ENCODE results near the gene ADARB1. TPM values are rescaled to one million over a fixed set of nuclear protein-coding genes. Genes with fewer than 3 reads are reported as not detected.

ADARB1 gene
- polyA plus RNA-seq, 1 of the 3 experiments (the other 2 are of a cell fraction): 7.8 TPM

DNA sequence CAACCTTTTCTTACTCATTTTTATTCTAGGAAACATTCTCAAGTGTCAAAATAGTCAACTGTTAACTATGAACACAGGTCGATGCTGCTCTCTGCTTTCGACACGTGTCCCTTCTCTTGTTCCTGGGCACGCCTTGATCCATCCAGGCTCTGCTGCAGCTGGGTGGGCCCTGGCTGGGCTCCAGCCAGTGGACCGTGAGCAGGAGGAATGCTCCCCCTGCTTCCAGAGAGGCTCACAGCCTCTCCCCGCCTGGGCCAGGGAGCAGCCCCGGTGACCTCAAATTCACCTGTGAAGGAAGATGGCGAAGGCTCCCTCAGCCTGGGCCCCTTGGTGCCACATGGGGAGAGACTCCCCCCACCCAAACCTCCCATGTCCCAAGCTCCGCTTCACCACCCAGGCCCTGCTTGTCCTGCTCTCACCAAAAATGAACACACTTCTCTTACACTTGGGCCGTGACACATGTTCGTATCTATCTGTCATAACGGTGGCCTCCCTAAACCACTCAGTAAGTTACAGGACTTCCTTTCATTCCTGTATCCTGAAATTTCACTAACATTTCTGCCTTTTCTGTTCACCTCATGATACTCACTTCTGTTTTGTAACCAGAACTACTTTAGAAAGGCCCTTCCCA, 24.6 kb upstream of the ADARB1 start:
- Histone ChIP-seq H3K9ac (no peak overlapping the region), H2AFZ (ENCODE audit: low read depth) (no peak overlapping the region)
- CTCF ChIA-PET: interaction anchor here (1.6 kb wide), 1 partner anchor 79 kb away, joined by 7 read pairs; no protein-coding TSS in a partner anchor

GRCh38 chr21:45050345-45050796, 24.0 kb upstream of the ADARB1 start:
- WGBS (ENCODE audit: low lambda C conversion rate): 93% methylated on average over 12 of the region's 14 CpGs
- H3K27ac ChIP-seq (ENCODE audit: low read depth in 2 of 2, low read length in 1 of 2): no peak overlapping the region
- H3K79me2 ChIP-seq (ENCODE audit: insufficient read depth): no peaks in the 10 kb centered on the region
- no peaks in the 10 kb centered on the region for H4K20me1 ChIP-seq (ENCODE audit: insufficient read depth)
- DNase-seq: no peak
- H3K9me3 ChIP-seq: no peaks in the 10 kb centered on the region
- H3K27me3 ChIP-seq (ENCODE audit: insufficient read depth): no peaks in the 10 kb centered on the region
- no peak overlapping the region for H3K4me3 ChIP-seq (ENCODE audit: low read depth in 2 of 2, low read length in 1 of 2)
- ChIA-PET CTCF (interaction anchor here (1.6 kb wide), 1 partner anchor 79 kb away, joined by 7 read pairs; no protein-coding TSS in a partner anchor), POLR2A (interaction anchor here (0.7 to 1.7 kb wide), 2 partner anchors 17 to 84 kb away, joined by 3 to 4 read pairs; no protein-coding TSS in a partner anchor)
- no peak overlapping the region for H3K4me2 ChIP-seq
- H3K4me1 ChIP-seq (ENCODE audit: control insufficient read depth in 1 of 2, insufficient read depth in 2 of 2, low read depth in 1 of 2, low read length in 1 of 2): peaks cover 10 to 15% of the 10 kb centered on the region in 2 experiments; a peak in 2 of 4 replicates
- no peaks in the 10 kb centered on the region for H3K36me3 ChIP-seq (replicated peaks in 1 of 2; ENCODE audit: control insufficient read depth in 1 of 2, insufficient read depth in 2 of 2, low read length in 1 of 2)
- no peak overlapping the region for H2AFZ ChIP-seq (ENCODE audit: low read depth)
- no peaks in the 10 kb centered on the region for H3K9me2 ChIP-seq
- H3F3A ChIP-seq (replicated peaks; ENCODE audit: insufficient read depth): no peaks in the 10 kb centered on the region
- no peak overlapping the region for H3K9ac ChIP-seq
- TF ChIP-seq MEF2A (IDR thresholded peaks at IDR 0.05; ENCODE audit: borderline replicate concordance, low read depth) (no peak), SMC3 (IDR thresholded peaks at IDR 0.05; ENCODE audit: low read depth, low read length) (no peak), SIN3A (IDR thresholded peaks at IDR 0.05; ENCODE audit: borderline replicate concordance, low read depth, low read length) (no peak), TEAD4 (IDR thresholded peaks at IDR 0.05; ENCODE audit: borderline replicate concordance, insufficient read depth) (no peak), NFIC (IDR thresholded peaks at IDR 0.05; ENCODE audit: borderline replicate concordance) (no peak), RFX5 (IDR thresholded peaks at IDR 0.05; ENCODE audit: low read length) (no peak), REST (IDR thresholded peaks at IDR 0.05; ENCODE audit: low read depth, low read length) (no peak), GABPA (IDR thresholded peaks at IDR 0.05; ENCODE audit: low read depth) (no peak)
- TF ChIP-seq, protein P1, sequence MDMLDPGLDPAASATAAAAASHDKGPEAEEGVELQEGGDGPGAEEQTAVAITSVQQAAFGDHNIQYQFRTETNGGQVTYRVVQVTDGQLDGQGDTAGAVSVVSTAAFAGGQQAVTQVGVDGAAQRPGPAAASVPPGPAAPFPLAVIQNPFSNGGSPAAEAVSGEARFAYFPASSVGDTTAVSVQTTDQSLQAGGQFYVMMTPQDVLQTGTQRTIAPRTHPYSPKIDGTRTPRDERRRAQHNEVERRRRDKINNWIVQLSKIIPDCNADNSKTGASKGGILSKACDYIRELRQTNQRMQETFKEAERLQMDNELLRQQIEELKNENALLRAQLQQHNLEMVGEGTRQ (IDR thresholded peaks at IDR 0.05; ENCODE audit: borderline replicate concordance, low read depth, low read length): no peak

More for the DNA sequence above, 24.6 kb upstream of the ADARB1 start:
- no peaks in the 10 kb centered on the region for H4K20me1 ChIP-seq (ENCODE audit: insufficient read depth)
- DNase-seq: no peak
- WGBS (ENCODE audit: low lambda C conversion rate): 92% methylated on average over 9 of the region's 12 CpGs
- peaks cover 10 to 15% of the 10 kb centered on the region in 2 experiments; a peak in 2 of 4 replicates for H3K4me1 ChIP-seq (ENCODE audit: control insufficient read depth in 1 of 2, insufficient read depth in 2 of 2, low read depth in 1 of 2, low read length in 1 of 2)
- no peak overlapping the region for H3K4me2 ChIP-seq
- H3K4me3 ChIP-seq (ENCODE audit: low read depth in 2 of 2, low read length in 1 of 2): no peak overlapping the region
- no peaks in the 10 kb centered on the region for H3K27me3 ChIP-seq (ENCODE audit: insufficient read depth)
- H3K79me2 ChIP-seq (ENCODE audit: insufficient read depth): no peaks in the 10 kb centered on the region
- TF ChIP-seq EZH2phosphoT487 (IDR thresholded peaks at IDR 0.05; ENCODE audit: borderline replicate concordance, low read depth) (no peak), GABPA (IDR thresholded peaks at IDR 0.05; ENCODE audit: low read depth) (no peak), NFIC (IDR thresholded peaks at IDR 0.05; ENCODE audit: borderline replicate concordance) (no peak), EP300 (IDR thresholded peaks at IDR 0.05; ENCODE audit: borderline replicate concordance in 1 of 2, low read depth in 1 of 2, low read length in 1 of 2) (no peak), REST (IDR thresholded peaks at IDR 0.05; ENCODE audit: low read depth, low read length) (no peak), FOXM1 (IDR thresholded peaks at IDR 0.05; ENCODE audit: low read depth) (no peak), GATA2 (CRISPR knock-in tag; IDR thresholded peaks at IDR 0.05) (no peak), RCOR1 (IDR thresholded peaks at IDR 0.05; ENCODE audit: low read length) (no peak), SMC3 (IDR thresholded peaks at IDR 0.05; ENCODE audit: low read depth, low read length) (no peak), FOSL2 (IDR thresholded peaks at IDR 0.05; ENCODE audit: borderline replicate concordance, low read depth) (no peak), RFX5 (IDR thresholded peaks at IDR 0.05; ENCODE audit: low read length) (no peak)
- H3F3A ChIP-seq (replicated peaks; ENCODE audit: insufficient read depth): no peaks in the 10 kb centered on the region
- no peaks in the 10 kb centered on the region for H3K9me2 ChIP-seq
- H3K9me3 ChIP-seq: no peaks in the 10 kb centered on the region
- POLR2A ChIA-PET: interaction anchor here (1.7 kb wide), 1 partner anchor 17 kb away, joined by 4 read pairs; no protein-coding TSS in a partner anchor
- no peak overlapping the region for H3K27ac ChIP-seq (ENCODE audit: low read depth in 2 of 2, low read length in 1 of 2)
- no peaks in the 10 kb centered on the region for H3K36me3 ChIP-seq (replicated peaks in 1 of 2; ENCODE audit: control insufficient read depth in 1 of 2, insufficient read depth in 2 of 2, low read length in 1 of 2)
